Activated CD4-positive, alpha-beta T cell treated with anti-CD3 and anti-CD28 coated beads, Interleukin-2, amount 50 U/mL, for 24 hours (primary cell): ENCODE data around the gene ADPRHL1.

Experiments used
- DNase-seq, 2 donors: peaks; one replicate each; pipeline ENCODE4 v3.0.0-alpha.2; 2020; ENCODE audit warnings: low read depth in 1 of 2, low spot score in 1 of 2

The ADPRHL1 gene

GRCh38 chr13:113452942-113453901 lies at the start of gene ADPRHL1:
Gene ADPRHL1, minus strand, starts transcription at chr13:113453488. Its CDS starts 51 bp downstream, at chr13:113453437.
- no peak for DNase-seq

DNA sequence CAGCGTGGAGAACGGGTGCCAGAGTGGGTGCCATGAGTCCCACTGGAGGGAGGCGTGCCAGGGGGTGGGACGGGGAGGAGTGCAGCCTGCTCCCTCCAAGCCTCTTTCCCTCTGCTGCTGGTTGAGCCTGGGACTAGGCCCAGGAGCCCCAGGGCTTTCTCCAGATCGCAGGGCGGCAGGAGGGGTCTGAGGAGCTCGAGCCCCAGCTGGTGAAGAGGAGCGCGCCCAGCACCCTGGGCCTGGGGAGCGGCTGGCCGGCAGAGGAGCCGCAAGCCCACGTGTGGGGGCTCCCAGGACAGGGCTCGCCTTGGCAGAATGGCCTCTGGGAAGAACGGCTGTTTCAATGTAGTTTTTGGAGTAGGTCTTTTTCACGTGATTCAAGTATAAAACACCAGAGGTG lies 49.4 kb upstream of the ADPRHL1 start:
- DNase-seq: no peak

GRCh38 chr13:113500530-113501265 lies 47.4 kb upstream of the ADPRHL1 start:
- no peak for DNase-seq

GRCh38 chr13:113499936-113500335 lies 46.6 kb upstream of the ADPRHL1 start:
- DNase-seq: no peak

- DNase-seq: no peak
Measured at GRCh38 chr13:113498905-113499304, 45.6 kb upstream of the ADPRHL1 start.

GRCh38 chr13:113497217-113497616 lies 43.9 kb upstream of the ADPRHL1 start:
- no peak for DNase-seq

- DNase-seq: no peak
Measured at GRCh38 chr13:113495494-113496210, 42.4 kb upstream of the ADPRHL1 start.

DNA sequence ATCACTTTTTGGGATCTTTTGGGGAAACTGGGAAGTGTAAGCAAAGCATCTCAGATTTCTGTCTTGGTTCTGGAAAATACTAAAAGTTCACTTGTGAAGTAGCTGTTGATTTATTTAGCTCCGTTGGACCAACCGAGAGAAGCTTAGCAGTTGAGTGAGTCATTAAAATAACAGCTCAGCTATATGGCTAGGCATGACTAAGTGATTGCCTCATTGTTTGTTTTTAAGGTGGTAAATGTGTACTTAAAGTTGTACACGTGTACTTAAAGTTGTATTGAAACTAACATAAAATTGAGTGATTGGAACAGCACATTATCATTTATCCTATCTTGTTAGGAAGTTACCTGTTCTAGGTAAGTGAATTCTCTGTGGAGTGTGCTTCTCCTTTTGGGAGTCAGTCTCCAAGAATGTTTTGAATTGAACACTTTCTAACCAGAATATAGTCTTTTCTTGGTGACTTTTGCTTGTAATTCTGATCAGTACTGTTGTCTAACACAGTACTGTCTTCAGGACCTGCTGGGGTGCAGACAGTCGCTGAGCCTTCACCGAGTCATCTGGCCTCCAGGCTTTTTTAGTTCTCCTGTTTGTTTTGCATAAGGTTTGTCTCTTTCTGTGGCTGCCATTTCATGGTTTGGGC lies 40.1 kb upstream of the ADPRHL1 start:
- DNase-seq: peak in 1 of 2 donors; percentile 17

- no peak for DNase-seq
Measured at GRCh38 chr13:113491982-113492381, 38.7 kb upstream of the ADPRHL1 start.

DNA sequence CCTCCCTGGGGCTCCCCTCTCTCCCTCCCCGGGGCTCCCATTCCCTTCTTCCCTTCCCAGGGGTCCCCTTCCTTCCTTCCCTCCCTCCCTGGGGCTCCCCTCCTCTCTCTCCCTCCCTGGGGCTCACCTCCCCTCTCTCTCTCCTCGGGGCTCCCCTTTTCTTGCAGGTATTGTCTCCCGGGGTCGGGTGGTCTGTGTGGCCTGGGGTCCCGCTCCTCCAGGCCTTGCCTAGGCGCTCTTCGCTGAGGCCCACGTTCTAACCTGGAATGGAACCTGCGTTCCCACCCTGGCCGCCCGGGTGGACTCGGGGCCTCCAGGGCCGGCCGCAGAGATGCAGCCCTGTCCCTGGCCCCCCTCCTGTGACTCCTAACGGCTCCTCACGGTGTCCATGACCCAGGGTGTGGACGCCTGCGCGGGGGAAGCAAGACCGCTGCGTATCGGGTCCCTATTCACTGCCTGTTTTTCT lies 38.2 kb upstream of the ADPRHL1 start:
- no peak for DNase-seq

- DNase-seq: peak; percentile 49 to 56
Measured at GRCh38 chr13:113490496-113491417, 37.5 kb upstream of the ADPRHL1 start, which contains the start of gene DCUN1D2. Gene DCUN1D2, minus strand, starts transcription at chr13:113490711. Its CDS starts 42 bp downstream, at chr13:113490669.

DNA sequence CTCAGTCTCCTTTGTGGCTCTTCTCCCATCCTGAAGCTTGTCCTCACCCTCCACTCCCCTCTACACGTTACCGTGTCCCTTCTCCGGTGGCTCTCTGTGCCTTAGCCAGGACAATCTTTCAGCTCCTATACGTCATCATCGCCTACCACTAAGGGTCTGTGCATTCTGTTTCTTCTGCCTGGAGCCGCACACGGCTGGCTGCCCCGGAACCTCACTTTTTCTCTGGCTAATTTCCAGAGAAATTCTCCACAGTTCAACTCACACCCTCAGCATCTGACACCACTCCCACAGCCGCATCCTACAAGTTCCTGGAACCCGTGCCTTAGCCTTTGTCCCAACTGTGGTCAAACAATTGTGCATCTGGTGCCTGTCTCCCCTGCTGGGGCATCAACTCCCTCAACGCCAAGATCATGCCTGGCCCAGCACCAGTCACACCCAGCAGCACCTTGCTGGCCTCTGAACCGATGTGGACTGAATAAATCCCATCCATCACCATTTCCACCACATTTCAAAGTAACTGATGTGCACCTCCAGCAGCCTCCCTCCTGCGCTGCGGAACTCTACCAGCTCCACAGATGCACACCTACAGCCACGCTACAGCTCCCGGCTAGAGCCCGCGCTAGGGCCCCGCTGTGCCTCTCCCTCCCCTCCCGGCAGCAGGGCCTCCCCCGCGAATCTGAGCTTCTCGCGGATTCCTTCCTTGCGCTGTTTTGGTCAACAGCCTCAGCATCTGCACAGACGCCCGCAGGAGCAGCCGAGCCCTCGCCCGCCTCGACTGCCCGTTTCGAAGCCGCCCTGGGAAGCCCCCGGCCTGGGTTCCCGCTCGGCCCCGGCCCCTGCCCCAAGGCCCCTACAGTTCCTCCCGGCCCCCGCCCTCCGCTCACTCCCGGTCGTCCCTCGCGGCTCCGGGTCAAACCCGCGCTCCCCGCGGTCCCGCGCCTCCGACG lies 36.5 kb upstream of the ADPRHL1 start:
- peak; percentile 11 to 21 for DNase-seq

DNA sequence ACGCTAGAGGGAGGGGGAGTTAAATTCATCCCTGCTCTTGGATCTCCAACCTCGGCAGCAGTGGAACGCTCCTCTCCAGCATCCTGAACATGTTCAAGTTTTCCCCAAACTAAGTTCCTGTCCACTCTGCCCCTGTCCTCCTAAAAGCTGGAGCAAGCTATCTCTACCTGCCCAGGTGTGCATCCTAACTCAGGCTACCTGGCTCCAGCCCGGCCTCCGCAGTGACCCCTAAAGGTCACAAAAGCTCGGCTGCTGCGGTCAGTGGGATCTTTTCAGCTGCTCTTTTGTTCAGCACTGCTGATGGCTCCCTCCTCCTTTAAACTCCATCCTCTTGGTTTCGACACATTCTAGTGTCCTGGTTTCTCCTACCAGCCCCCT lies 35.9 kb upstream of the ADPRHL1 start:
- DNase-seq: no peak

- no peak for DNase-seq
Measured at GRCh38 chr13:113488283-113488682, 35.0 kb upstream of the ADPRHL1 start.

GRCh38 chr13:113486698-113487097 lies 33.4 kb upstream of the ADPRHL1 start:
- no peak for DNase-seq

GRCh38 chr13:113485545-113485944 lies 32.3 kb upstream of the ADPRHL1 start:
- no peak for DNase-seq

DNA sequence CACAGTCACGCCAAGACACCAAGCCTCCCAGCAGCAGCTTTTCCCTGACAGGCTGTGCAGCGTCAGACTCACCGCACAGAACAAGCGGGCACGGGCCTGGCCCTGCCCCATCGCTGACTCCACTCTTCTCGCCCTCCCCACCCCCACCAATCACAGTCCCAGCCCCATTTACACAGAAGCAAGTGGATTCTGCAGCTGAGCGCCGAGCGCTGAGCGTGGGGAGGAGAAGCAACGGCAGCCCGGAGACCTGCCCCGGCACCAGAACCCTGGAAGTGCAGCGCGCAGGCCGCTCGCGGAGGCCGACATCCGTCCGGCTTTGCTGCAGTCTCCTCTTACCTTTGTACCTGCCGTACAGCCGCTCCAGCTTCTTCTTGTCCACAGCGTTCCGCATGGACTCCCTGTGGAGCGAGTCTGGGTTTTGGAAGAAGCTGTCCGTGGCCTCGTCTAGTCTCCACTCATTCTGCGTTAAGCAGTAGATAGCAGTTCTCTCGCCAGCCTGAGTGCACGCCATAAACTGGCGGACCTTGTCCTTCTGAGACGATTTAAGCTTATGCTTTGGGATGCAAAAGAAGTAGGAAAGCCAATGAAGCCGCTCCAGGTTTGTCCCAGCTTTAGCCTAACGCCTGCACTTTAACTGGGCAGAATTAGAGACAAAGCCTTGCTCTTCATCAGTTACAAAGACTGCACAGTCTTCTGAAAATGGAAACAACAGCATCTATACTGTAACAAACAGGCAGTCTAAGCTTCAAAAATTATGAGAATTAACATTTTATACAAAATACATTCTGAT lies 30.4 kb upstream of the ADPRHL1 start:
- DNase-seq: no peak

- DNase-seq: no peak
Measured at GRCh38 chr13:113483081-113483480, 29.8 kb upstream of the ADPRHL1 start.
